ENCODE results near the gene PAK2.

- TF ChIP-seq CTCF (IDR thresholded peaks at IDR 0.05) = no peak
- TF ChIP-seq EZH2phosphoT487 (IDR thresholded peaks at IDR 0.05) = no peak
Measured at GRCh38 chr3:196772897-196773296, 33.2 kb downstream of the PAK2 start.

Data from neural progenitor cell (in vitro differentiated cells).